CD4-positive, CD25-positive, alpha-beta regulatory T cell (primary cell): Measurements from ENCODE around the gene PRMT1. TPM values are rescaled to one million over a fixed set of nuclear protein-coding genes. Genes with fewer than 3 reads are reported as not detected.

ENCODE experiments used
- ATAC-seq, 2 donors: fragments of 150-1000 bp; cut with Tn5 transposase; one replicate each; pipeline ENCODE4 v1.10.0; 2021; ENCODE audit warnings: low read depth in 2 of 2, moderate number of reproducible peaks in 2 of 2, moderate library complexity in 1 of 2
- DNase-seq, 3 donors: peaks; one replicate each; pipeline versions ENCODE4 v3.0.0 to v3.0.0-alpha.2; 2012 to 2022; ENCODE audit warnings: mixed read lengths in 1 of 3
- H3K27ac ChIP-seq: one replicate; pipeline ENCODE4 v1.7.0; 2013; ENCODE audit warnings: mild to moderate bottlenecking, low read length; ENCODE audit not compliant: insufficient read depth, poor library complexity, severe bottlenecking
- H3K27me3 ChIP-seq: one replicate; pipeline ENCODE4 v1.7.0; 2013; ENCODE audit warnings: low read length; ENCODE audit not compliant: control insufficient read depth, insufficient read depth
- H3K36me3 ChIP-seq: one replicate; pipeline ENCODE4 v1.7.0; 2013; ENCODE audit warnings: mild to moderate bottlenecking, low read length, moderate library complexity; ENCODE audit not compliant: control insufficient read depth, insufficient read depth
- H3K4me1 ChIP-seq: 2 replicates; pipeline ENCODE4 v1.7.0; 2013; ENCODE audit warnings: mild to moderate bottlenecking, low read length; ENCODE audit not compliant: insufficient read depth, control insufficient read depth, poor library complexity, severe bottlenecking
- H3K4me3 ChIP-seq: one replicate; pipeline ENCODE4 v1.7.0; 2013; ENCODE audit warnings: low read depth, mild to moderate bottlenecking, low read length, moderate library complexity
- H3K9me3 ChIP-seq, 2 experiments: 1 replicate in 1 of 2; 2 replicates in 1 of 2; pipeline ENCODE4 v1.7.0; 2013; ENCODE audit warnings: low read length in 2 of 2, mild to moderate bottlenecking in 1 of 2, moderate library complexity in 1 of 2; ENCODE audit not compliant: control insufficient read depth in 2 of 2
- H3K27ac Mint-ChIP-seq, 3 donors: one replicate each; pipeline ENCODE4 v1.8.0; 2020 to 2022; ENCODE audit warnings: mild to moderate bottlenecking in 3 of 3, mixed read lengths in 3 of 3, moderate library complexity in 2 of 3
- H3K27me3 Mint-ChIP-seq: one replicate; pipeline ENCODE4 v1.8.0; 2022; ENCODE audit warnings: mild to moderate bottlenecking, mixed read lengths
- H3K36me3 Mint-ChIP-seq: one replicate; pipeline ENCODE4 v1.8.0; 2020; ENCODE audit warnings: mixed read lengths
- H3K4me1 Mint-ChIP-seq, 4 donors: one replicate each; pipeline ENCODE4 v1.8.0; 2020 to 2022; ENCODE audit warnings: mixed read lengths in 4 of 4, mild to moderate bottlenecking in 1 of 4
- H3K4me3 Mint-ChIP-seq, 4 donors: one replicate each; pipeline ENCODE4 v1.8.0; 2020 to 2022; ENCODE audit warnings: mild to moderate bottlenecking in 4 of 4, mixed read lengths in 4 of 4, moderate library complexity in 3 of 4
- H3K9me3 Mint-ChIP-seq, 7 donors: one replicate each; pipeline ENCODE4 v1.8.0; 2020 to 2022; ENCODE audit warnings: mixed read lengths in 7 of 7, mild to moderate bottlenecking in 3 of 7, moderate library complexity in 2 of 7
- polyA plus RNA-seq, 4 donors: library from polyadenylated mRNA; unstranded; fragments of 300-500 nt; fragmentation: Illumina TruSeq; gene quantifications; one replicate each; pipeline ENCODE4 v1.2.3, GENCODE V29; 2021
- total RNA-seq: library from RNA; stranded (reverse); gene quantifications from one replicate; pipeline ENCODE4 v1.2.3, GENCODE V29; 2022

Gene PRMT1
- total and polyA plus RNA-seq, 5 donors from 2014 or later = 59.2 to 118 (median 104) TPM

- Mint-ChIP-seq H3K36me3 (no peaks in the 10 kb centered on the region), H3K4me1 (peaks cover 0 to 42% (median 14%) of the 10 kb centered on the region in 4 donors), H3K4me3 (peak overlapping the region in 2 of 4 donors; percentile 54 to 75), H3K9me3 (no peaks in the 10 kb centered on the region), H3K27ac (no peak overlapping the region), H3K27me3 (no peaks in the 10 kb centered on the region)
- H3K4me1 ChIP-seq = peaks cover 29% of the 10 kb centered on the region
- no peak overlapping the region for H3K4me3 ChIP-seq
- no peaks in the 10 kb centered on the region for H3K9me3 ChIP-seq
- no peaks in the 10 kb centered on the region for H3K36me3 ChIP-seq
- no peak overlapping the region for H3K27ac ChIP-seq
- no peak for DNase-seq
- ATAC-seq = no peak
- H3K27me3 ChIP-seq = no peaks in the 10 kb centered on the region
Measured at GRCh38 chr19:49636233-49636932, 40.7 kb upstream of the PRMT1 start.

GRCh38 chr19:49637821-49638738, 39.0 kb upstream of the PRMT1 start:
- H3K4me1 Mint-ChIP-seq = peaks cover 0 to 57% (median 21%) of the 10 kb centered on the region in 4 donors

DNA sequence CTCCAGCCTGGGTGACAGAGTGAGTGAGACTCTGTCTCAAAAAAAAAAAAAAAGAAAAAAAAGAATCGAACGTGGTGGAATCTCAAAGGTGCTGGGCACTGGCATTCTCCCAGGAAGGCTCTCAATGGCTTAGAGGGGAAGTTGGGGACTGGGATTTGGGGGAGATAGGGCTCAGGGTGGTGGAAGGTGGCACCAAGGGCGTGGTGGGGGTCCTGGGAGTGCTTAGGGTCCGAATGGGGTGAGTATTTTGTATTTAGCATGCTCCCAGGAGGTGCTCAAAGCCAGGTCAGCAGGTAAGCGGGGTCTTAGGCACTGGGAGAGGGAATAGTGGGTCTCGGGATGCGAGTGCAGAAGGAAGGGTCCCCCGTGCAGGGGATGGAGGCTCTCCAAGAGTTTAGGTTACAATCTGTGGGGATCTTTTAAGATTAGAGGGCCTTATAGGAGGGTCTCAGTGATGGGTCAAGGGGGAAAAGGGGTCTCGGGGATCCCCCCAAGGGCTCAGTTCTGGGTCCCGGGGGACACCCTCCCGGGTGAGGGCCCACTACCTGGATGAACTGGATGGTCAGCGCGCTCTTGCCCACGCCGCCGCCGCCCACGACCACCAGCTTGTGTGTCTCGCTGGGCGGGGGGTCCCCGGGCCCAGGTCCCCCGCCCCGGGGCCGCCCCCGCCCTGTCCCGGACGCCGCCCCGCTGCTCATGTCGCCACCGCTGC, 37.5 kb upstream of the PRMT1 start:
- H3K4me3 Mint-ChIP-seq = peak overlapping the region; percentile 82 to 94 (median 88)
- Histone ChIP-seq H3K27ac (peak overlapping the region; percentile 93), H3K27me3 (no peaks in the 10 kb centered on the region), H3K4me3 (peak overlapping the region; percentile 57), H3K9me3 (no peaks in the 10 kb centered on the region), H3K36me3 (no peaks in the 10 kb centered on the region), H3K4me1 (peaks cover 51% of the 10 kb centered on the region)
- peaks cover 8 to 71% (median 35%) of the 10 kb centered on the region in 4 donors for H3K4me1 Mint-ChIP-seq
- DNase-seq (no peak), ATAC-seq (no peak)
- H3K27ac Mint-ChIP-seq = peak overlapping the region; percentile 77 to 98 (median 97)
- H3K36me3 Mint-ChIP-seq = no peaks in the 10 kb centered on the region
- peaks cover 4% of the 10 kb centered on the region for H3K27me3 Mint-ChIP-seq
- H3K9me3 Mint-ChIP-seq = no peaks in the 10 kb centered on the region

More at GRCh38 chr19:49637821-49638738, 39.0 kb upstream of the PRMT1 start:
- H3K36me3 ChIP-seq = no peaks in the 10 kb centered on the region
- Mint-ChIP-seq H3K27me3 (peaks cover 4% of the 10 kb centered on the region), H3K27ac (peak overlapping the region; percentile 84 to 98 (median 93)), H3K36me3 (no peaks in the 10 kb centered on the region), H3K9me3 (no peaks in the 10 kb centered on the region), H3K4me3 (peak overlapping the region; percentile 54 to 83 (median 60))
- DNase-seq (no peak), ATAC-seq (no peak)
- H3K27ac ChIP-seq = no peak overlapping the region
- H3K4me1 ChIP-seq = peaks cover 42% of the 10 kb centered on the region
- no peak overlapping the region for H3K4me3 ChIP-seq
- no peaks in the 10 kb centered on the region for H3K9me3 ChIP-seq
- no peaks in the 10 kb centered on the region for H3K27me3 ChIP-seq

GRCh38 chr19:49640113-49640898, 36.8 kb upstream of the PRMT1 start, which contains the start of gene RRAS:
RRAS (minus strand) TSS chr19:49640143; CDS start chr19:49640098, 45 bp downstream.
- Mint-ChIP-seq H3K4me3 (peak within 1 kb of the TSS; percentile 83 to 95 (median 93)), H3K36me3 (no peaks in the 10 kb centered on the region), H3K9me3 (no peaks in the 10 kb centered on the region), H3K27me3 (peaks cover 4% of the 10 kb centered on the region), H3K27ac (peak within 1 kb of the TSS; percentile 97 to 98 (median 98)), H3K4me1 (peaks cover 8 to 70% (median 36%) of the 10 kb centered on the region in 4 donors)
- peak within 1 kb of the TSS; percentile 80 for H3K4me3 ChIP-seq
- H3K36me3 ChIP-seq = no peaks in the 10 kb centered on the region
- DNase-seq (peak; percentile 100), ATAC-seq (peak; percentile 68 to 72)
- peak within 1 kb of the TSS; percentile 93 for H3K27ac ChIP-seq
- H3K4me1 ChIP-seq = peaks cover 55% of the 10 kb centered on the region
- H3K27me3 ChIP-seq = no peaks in the 10 kb centered on the region
- H3K9me3 ChIP-seq = no peaks in the 10 kb centered on the region

DNA sequence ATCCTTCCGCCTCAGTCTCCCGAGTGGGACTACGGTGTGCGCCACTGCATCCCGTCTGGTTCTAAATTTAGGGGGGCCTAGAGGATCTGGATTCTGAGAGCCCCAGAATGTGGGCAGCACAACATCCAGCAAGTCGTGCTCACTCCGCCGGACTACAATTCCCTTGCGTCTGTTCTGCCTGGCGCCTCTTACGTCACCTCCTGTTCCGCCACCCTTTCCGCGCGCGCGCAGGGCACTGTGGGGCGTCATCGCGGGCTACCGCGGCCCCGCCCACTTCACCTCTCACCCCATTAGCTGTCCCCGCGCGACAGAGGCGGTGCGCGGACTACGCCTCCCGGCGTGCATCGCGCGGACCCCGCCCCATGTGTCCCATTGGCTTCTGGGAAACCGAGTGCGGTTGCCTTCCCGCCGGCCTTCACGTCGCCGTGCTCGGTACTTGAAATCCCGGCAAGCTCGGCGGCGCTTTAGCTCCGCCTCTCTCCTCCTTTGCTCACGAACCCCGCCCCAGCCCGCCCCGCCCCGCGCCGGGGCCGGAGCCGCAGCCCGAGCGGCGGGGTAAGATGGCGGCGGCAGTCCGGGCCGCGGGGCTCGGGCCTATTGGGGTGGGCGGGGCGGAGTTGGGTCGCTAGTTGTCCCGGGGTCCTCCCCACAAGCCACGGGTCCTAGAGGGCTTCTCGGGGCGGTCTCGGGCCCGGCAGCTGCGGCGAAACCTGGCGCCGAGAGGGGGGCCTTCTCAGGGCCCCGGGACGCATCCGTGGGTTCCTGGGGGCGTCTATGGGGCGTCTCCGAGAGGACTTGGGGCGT, 35.2 kb upstream of the PRMT1 start, which contains the start of gene SCAF1:
Gene SCAF1 (plus strand): TSS at position 522 of the 804 bp plus-strand sequence. CDS start 2,818 bp downstream, outside the sequence.
- peaks cover 8 to 72% (median 37%) of the 10 kb centered on the region in 4 donors for H3K4me1 Mint-ChIP-seq
- peaks cover 55% of the 10 kb centered on the region for H3K4me1 ChIP-seq
- peak within 1 kb of the TSS; percentile 83 to 95 (median 93) for H3K4me3 Mint-ChIP-seq
- peaks cover 4% of the 10 kb centered on the region for H3K36me3 Mint-ChIP-seq
- no peaks in the 10 kb centered on the region for H3K9me3 Mint-ChIP-seq
- peak within 1 kb of the TSS; percentile 93 for H3K27ac ChIP-seq
- peak within 1 kb of the TSS; percentile 90 for H3K4me3 ChIP-seq
- DNase-seq (peak; percentile 98 to 100 (median 100)), ATAC-seq (peak; percentile 72 to 73)
- H3K27me3 Mint-ChIP-seq = peaks cover 4% of the 10 kb centered on the region
- H3K9me3 ChIP-seq = no peaks in the 10 kb centered on the region
- H3K36me3 ChIP-seq = peaks cover 9% of the 10 kb centered on the region
- peak within 1 kb of the TSS; percentile 97 to 98 (median 98) for H3K27ac Mint-ChIP-seq
- no peaks in the 10 kb centered on the region for H3K27me3 ChIP-seq

DNA sequence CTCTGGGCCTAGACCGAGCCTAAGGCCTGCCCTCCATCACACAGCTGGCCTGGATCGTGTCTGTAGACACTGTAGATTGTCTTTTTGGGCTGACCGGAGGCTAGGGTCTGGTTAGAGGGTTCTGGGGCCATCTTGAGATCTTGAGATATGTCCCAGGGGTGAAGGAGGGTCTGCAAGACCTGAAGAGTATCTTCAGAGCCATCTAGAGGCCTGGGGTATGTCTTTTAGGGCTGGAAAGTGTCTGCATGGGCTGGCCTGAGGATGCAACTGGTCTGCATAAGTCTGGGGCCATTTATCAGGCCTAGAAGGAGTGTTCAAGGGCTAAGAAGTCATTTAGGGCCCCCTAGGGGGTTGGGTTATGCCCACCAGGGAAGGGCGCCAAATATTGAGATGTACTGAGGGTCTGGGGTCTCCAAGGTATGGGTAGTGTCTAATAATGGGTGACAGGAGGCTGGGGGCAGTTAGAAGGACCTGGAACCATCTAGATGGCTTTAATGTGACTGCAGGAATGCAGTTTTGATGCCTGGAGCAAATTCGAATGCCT, 34.5 kb upstream of the PRMT1 start:
- DNase-seq (no peak), ATAC-seq (no peak)
- H3K9me3 ChIP-seq = no peaks in the 10 kb centered on the region
- no peaks in the 10 kb centered on the region for H3K9me3 Mint-ChIP-seq
- peaks cover 15% of the 10 kb centered on the region for H3K36me3 ChIP-seq
- peak overlapping the region; percentile 83 to 95 (median 93) for H3K4me3 Mint-ChIP-seq
- H3K4me1 Mint-ChIP-seq = peaks cover 8 to 74% (median 37%) of the 10 kb centered on the region in 4 donors
- peak overlapping the region; percentile 97 to 98 (median 97) for H3K27ac Mint-ChIP-seq
- H3K27me3 Mint-ChIP-seq = peaks cover 4% of the 10 kb centered on the region
- H3K27me3 ChIP-seq = no peaks in the 10 kb centered on the region
- H3K27ac ChIP-seq = peak overlapping the region; percentile 93
- H3K36me3 Mint-ChIP-seq = peaks cover 9% of the 10 kb centered on the region
- peak overlapping the region; percentile 90 for H3K4me3 ChIP-seq
- peaks cover 54% of the 10 kb centered on the region for H3K4me1 ChIP-seq
